Psoas muscle (tissue), 7 donors: ENCODE measurements around the gene TRIM46. TPM values are rescaled to one million over a fixed set of nuclear protein-coding genes. Genes with fewer than 3 reads are reported as not detected.

Experiments used
- polyA plus RNA-seq, 3 donors: library from polyadenylated mRNA; stranded (reverse); fragments of 200-250 nt; gene quantifications; one replicate each; pipeline ENCODE4 v1.2.3, GENCODE V29; 2013
- total RNA-seq, 4 donors: library from RNA; stranded (reverse); fragmentation: NEBNext Ultra II Directional in 2 of 4; extraction: Animal tissue kit (Norgen Biotek cat#: 25700) in 2 of 4; gene quantifications; one replicate each; pipeline versions ENCODE4 v1.2.1 to v1.2.4, GENCODE V29; 2021 to 2023
- donor health status: healthy with polysubstance abuse.
- donor health status: DM: no; HTN: no; CAD: no; lungs with moderate emphysema.
- donor health status: Bipolar disorder and iron deficiency.
- donor health status: healthy.
- donor health status: DM: no; HTN: no; CAD: no.
- donor health status: DM: no; HTN: no; CAD: no.
- donor health status: DM: yes; HTN: yes; CAD: no.

Gene TRIM46
- total and polyA plus RNA-seq, 7 donors = 0.03 to 0.16 (median 0.09) TPM; not detected in 3

Other genes with a start within 250 kb of the TRIM46 start
- gene PMVK, start 237.1 kb upstream of the TRIM46 start, total RNA-seq = 10 to 100 TPM; 17.0 to 30.5 (median 22.3) TPM
- gene PMVK, start 237.1 kb upstream of the TRIM46 start, polyA plus RNA-seq = 10 to 100 TPM; 23.3 to 35.6 (median 30.5) TPM
- gene PBXIP1, start 217.8 kb upstream of the TRIM46 start, total RNA-seq = 100 to 1,000 TPM in 2 of 4 donors, 10 to 100 TPM in 2; 76.5 to 149 (median 104) TPM
- 10 to 100 TPM; 13.6 to 79.6 (median 54.8) TPM for gene PBXIP1, start 217.8 kb upstream of the TRIM46 start, polyA plus RNA-seq
- 10 to 100 TPM; 14.5 to 23.0 (median 17.4) TPM for gene PYGO2, start 212.1 kb upstream of the TRIM46 start, total RNA-seq
- 10 to 100 TPM; 13.1 to 24.0 (median 14.5) TPM for gene PYGO2, start 212.1 kb upstream of the TRIM46 start, polyA plus RNA-seq
- gene SHC1, start 203.1 kb upstream of the TRIM46 start, total RNA-seq = 10 to 100 TPM; 52.3 to 87.2 (median 82.8) TPM
- 10 to 100 TPM; 33.2 to 67.3 (median 43.8) TPM for gene SHC1, start 203.1 kb upstream of the TRIM46 start, polyA plus RNA-seq
- 10 to 100 TPM in 1 of 4 donors, 1 to 10 TPM in 3; 5.5 to 13.8 (median 6.9) TPM for gene CKS1B, start 199.2 kb upstream of the TRIM46 start, total RNA-seq
- gene CKS1B, start 199.2 kb upstream of the TRIM46 start, polyA plus RNA-seq = 10 to 100 TPM; 12.1 to 48.1 (median 30.1) TPM
- gene FLAD1, start 190.5 kb upstream of the TRIM46 start, total RNA-seq = 10 to 100 TPM; 24.5 to 39.4 (median 30.4) TPM
- gene FLAD1, start 190.5 kb upstream of the TRIM46 start, polyA plus RNA-seq = 10 to 100 TPM; 32.4 to 52.7 (median 51.6) TPM
- not detected for gene LENEP, start 180.3 kb upstream of the TRIM46 start, total RNA-seq
- gene LENEP, start 180.3 kb upstream of the TRIM46 start, polyA plus RNA-seq = not detected
- gene ZBTB7B, start 171.0 kb upstream of the TRIM46 start, total RNA-seq = 10 to 100 TPM; 34.6 to 97.9 (median 70.9) TPM
- 10 to 100 TPM; 20.2 to 55.5 (median 48.7) TPM for gene ZBTB7B, start 171.0 kb upstream of the TRIM46 start, polyA plus RNA-seq
- under 1 TPM in 2 of 4 donors, not detected in 2; 0.19 to 0.56 TPM for gene DCST2, start 140.1 kb upstream of the TRIM46 start, total RNA-seq
- gene DCST2, start 140.1 kb upstream of the TRIM46 start, polyA plus RNA-seq = under 1 TPM; 0.04 to 0.38 (median 0.07) TPM
- under 1 TPM in 2 of 4 donors, not detected in 2; 0.12 to 0.34 TPM for gene DCST1, start 140.0 kb upstream of the TRIM46 start, total RNA-seq
- not detected for gene DCST1, start 140.0 kb upstream of the TRIM46 start, polyA plus RNA-seq
- 10 to 100 TPM; 38.4 to 50.9 (median 49.3) TPM for gene ADAM15, start 122.5 kb upstream of the TRIM46 start, total RNA-seq
- gene ADAM15, start 122.5 kb upstream of the TRIM46 start, polyA plus RNA-seq = 10 to 100 TPM; 33.2 to 45.4 (median 41.0) TPM
- 1 to 10 TPM in 1 of 4 donors, under 1 TPM in 3; 0.69 to 1.1 (median 0.77) TPM for gene EFNA4, start 110.1 kb upstream of the TRIM46 start, total RNA-seq
- gene EFNA4, start 110.1 kb upstream of the TRIM46 start, polyA plus RNA-seq = 1 to 10 TPM in 2 of 3 donors, under 1 TPM in 1; 0.39 to 1.3 (median 1.2) TPM
- under 1 TPM in 3 of 4 donors, not detected in 1; 0.32 to 0.69 (median 0.57) TPM for gene EFNA3, start 95.0 kb upstream of the TRIM46 start, total RNA-seq
- under 1 TPM; 0.17 to 1.00 (median 0.39) TPM for gene EFNA3, start 95.0 kb upstream of the TRIM46 start, polyA plus RNA-seq
- 10 to 100 TPM; 11.4 to 42.6 (median 33.0) TPM for gene EFNA1, start 46.0 kb upstream of the TRIM46 start, total RNA-seq
- gene EFNA1, start 46.0 kb upstream of the TRIM46 start, polyA plus RNA-seq = 10 to 100 TPM in 2 of 3 donors, 1 to 10 TPM in 1; 5.5 to 15.0 (median 12.4) TPM
- gene SLC50A1, start 38.0 kb upstream of the TRIM46 start, total RNA-seq = 1 to 10 TPM; 6.7 to 8.4 (median 7.8) TPM
- 10 to 100 TPM in 2 of 3 donors, 1 to 10 TPM in 1; 7.5 to 16.2 (median 10.8) TPM for gene SLC50A1, start 38.0 kb upstream of the TRIM46 start, polyA plus RNA-seq
- 10 to 100 TPM; 47.0 to 54.5 (median 50.0) TPM for gene DPM3, start 33.3 kb upstream of the TRIM46 start, total RNA-seq
- 100 to 1,000 TPM; 110 to 123 (median 122) TPM for gene DPM3, start 33.3 kb upstream of the TRIM46 start, polyA plus RNA-seq
- 100 to 1,000 TPM; 115 to 152 (median 118) TPM for gene KRTCAP2, start 545 bp upstream of the TRIM46 start, total RNA-seq
- 100 to 1,000 TPM; 137 to 171 (median 149) TPM for gene KRTCAP2, start 545 bp upstream of the TRIM46 start, polyA plus RNA-seq
- gene THBS3, start 34.0 kb downstream of the TRIM46 start, total RNA-seq = 1 to 10 TPM; 3.1 to 8.1 (median 4.5) TPM
- 1 to 10 TPM; 2.8 to 3.5 (median 2.8) TPM for gene THBS3, start 34.0 kb downstream of the TRIM46 start, polyA plus RNA-seq
- 10 to 100 TPM in 3 of 4 donors, 1 to 10 TPM in 1; 8.1 to 17.7 (median 14.0) TPM for gene MTX1, start 34.8 kb downstream of the TRIM46 start, total RNA-seq
- gene MTX1, start 34.8 kb downstream of the TRIM46 start, polyA plus RNA-seq = 10 to 100 TPM; 25.8 to 47.1 (median 27.4) TPM
- 10 to 100 TPM; 20.6 to 28.8 (median 23.8) TPM for gene ENTREP3, start 81.6 kb downstream of the TRIM46 start, total RNA-seq
- 10 to 100 TPM; 17.6 to 61.3 (median 21.2) TPM for gene ENTREP3, start 81.6 kb downstream of the TRIM46 start, polyA plus RNA-seq
- 10 to 100 TPM; 49.5 to 70.7 (median 57.2) TPM for gene SCAMP3, start 88.5 kb downstream of the TRIM46 start, total RNA-seq
- 100 to 1,000 TPM in 2 of 3 donors, 10 to 100 TPM in 1; 75.0 to 159 (median 108) TPM for gene SCAMP3, start 88.5 kb downstream of the TRIM46 start, polyA plus RNA-seq
- 10 to 100 TPM; 11.7 to 28.5 (median 22.7) TPM for gene CLK2, start 99.7 kb downstream of the TRIM46 start, total RNA-seq
- gene CLK2, start 99.7 kb downstream of the TRIM46 start, polyA plus RNA-seq = 10 to 100 TPM; 15.2 to 20.9 (median 15.3) TPM
- gene HCN3, start 103.6 kb downstream of the TRIM46 start, total RNA-seq = under 1 TPM in 3 of 4 donors, not detected in 1; 0.27 to 0.82 (median 0.32) TPM
- under 1 TPM; 0.38 to 0.97 (median 0.52) TPM for gene HCN3, start 103.6 kb downstream of the TRIM46 start, polyA plus RNA-seq
- not detected for gene PKLR, start 127.6 kb downstream of the TRIM46 start, total RNA-seq
- under 1 TPM in 1 of 3 donors, not detected in 2; 0.01 TPM for gene PKLR, start 127.6 kb downstream of the TRIM46 start, polyA plus RNA-seq
- gene FDPS, start 135.0 kb downstream of the TRIM46 start, total RNA-seq = 10 to 100 TPM; 46.2 to 60.8 (median 48.8) TPM
- gene FDPS, start 135.0 kb downstream of the TRIM46 start, polyA plus RNA-seq = 10 to 100 TPM; 53.7 to 85.2 (median 54.9) TPM
- 10 to 100 TPM in 1 of 4 donors, 1 to 10 TPM in 3; 6.5 to 14.2 (median 8.7) TPM for gene RUSC1, start 147.0 kb downstream of the TRIM46 start, total RNA-seq
- 10 to 100 TPM; 10.3 to 21.6 (median 16.4) TPM for gene RUSC1, start 147.0 kb downstream of the TRIM46 start, polyA plus RNA-seq